SK-N-SH treated with all-trans-retinoic acid at 6 μM for 48 hours (cell line): ENCODE data around the gene RNF213.

Source experiments
- ATAC-seq: fragments of 200-7000 bp; cut with Tn5 transposase; 3 replicates; pipeline ENCODE4 v1.9.1; 2020; ENCODE audit warnings: mild to moderate bottlenecking, moderate library complexity
- ARNTL ChIP-seq: fragments of 450-650 bp; formaldehyde crosslinking; IDR thresholded peaks from 2 replicates; pipeline ENCODE4 v1.5.0; 2020; ENCODE audit warnings: low read depth, mild to moderate bottlenecking, moderate library complexity, borderline replicate concordance
- CSDC2 ChIP-seq: fragments of 250-450 bp; sonication (Bioruptor Pico); IDR thresholded peaks from 2 replicates; pipeline ENCODE4 v1.5.0; 2020; ENCODE audit warnings: mild to moderate bottlenecking, moderate library complexity
- CSRNP3 ChIP-seq: fragments of 250-450 bp; sonication (Bioruptor Pico); IDR thresholded peaks from 2 replicates; pipeline ENCODE4 v1.5.1; 2021; ENCODE audit warnings: mild to moderate bottlenecking, moderate library complexity
- ESRRG ChIP-seq: fragments of 250-450 bp; sonication (Bioruptor Pico); IDR thresholded peaks from 2 replicates; pipeline ENCODE4 v1.6.1; 2021; ENCODE audit warnings: mild to moderate bottlenecking
- ISL1 ChIP-seq: fragments of 250-450 bp; sonication (Bioruptor Pico); IDR thresholded peaks from 2 replicates; pipeline ENCODE4 v2.1.2; 2022; ENCODE audit warnings: mild to moderate bottlenecking, moderate library complexity
- OSR1 ChIP-seq: fragments of 250-450 bp; sonication (Bioruptor Pico); IDR thresholded peaks from 2 replicates; pipeline ENCODE4 v1.8.0; 2022; ENCODE audit warnings: moderate library complexity, mild to moderate bottlenecking, inconsistent platforms
- PATZ1 ChIP-seq: fragments of 250-450 bp; sonication (Bioruptor Pico); IDR thresholded peaks from 2 replicates; pipeline ENCODE4 v1.8.0; 2020; ENCODE audit warnings: mild to moderate bottlenecking, moderate library complexity, borderline replicate concordance
- POU6F1 ChIP-seq: fragments of 250-450 bp; sonication (Bioruptor Pico); IDR thresholded peaks from 2 replicates; pipeline ENCODE4 v1.8.0; 2021; ENCODE audit warnings: low read depth, mild to moderate bottlenecking, moderate library complexity, borderline replicate concordance
- PPARA ChIP-seq: fragments of 250-450 bp; sonication (Bioruptor Pico); IDR thresholded peaks from 2 replicates; pipeline ENCODE4 v1.5.0; 2020; ENCODE audit warnings: mild to moderate bottlenecking, borderline replicate concordance
- RARB ChIP-seq: fragments of 250-450 bp; sonication (Bioruptor Pico); IDR thresholded peaks from 2 replicates; pipeline ENCODE4 v1.8.0; 2021; ENCODE audit warnings: mild to moderate bottlenecking, moderate library complexity
- SNAI2 ChIP-seq: fragments of 250-450 bp; sonication (Bioruptor Pico); IDR thresholded peaks from 2 replicates; pipeline ENCODE4 v1.5.0; 2020; ENCODE audit warnings: mild to moderate bottlenecking, moderate library complexity
- TCF4 ChIP-seq: fragments of 250-450 bp; sonication (Bioruptor Pico); IDR thresholded peaks from 2 replicates; pipeline ENCODE4 v1.8.0; 2021; ENCODE audit warnings: mild to moderate bottlenecking, moderate library complexity, borderline replicate concordance
- TOX ChIP-seq: fragments of 250-450 bp; sonication (Bioruptor Pico); IDR thresholded peaks from 2 replicates; pipeline ENCODE4 v1.8.0; 2021; ENCODE audit warnings: mild to moderate bottlenecking, moderate library complexity, borderline replicate concordance
- TSHZ2 ChIP-seq: fragments of 250-450 bp; sonication (Bioruptor Pico); IDR thresholded peaks from 2 replicates; pipeline ENCODE4 v1.5.0; 2020; ENCODE audit warnings: mild to moderate bottlenecking, moderate library complexity
- ZC3H10 ChIP-seq: fragments of 250-450 bp; sonication (Bioruptor Pico); IDR thresholded peaks from 2 replicates; pipeline ENCODE4 v1.5.1; 2021; ENCODE audit warnings: mild to moderate bottlenecking, moderate library complexity
- ZFP3 ChIP-seq: fragments of 250-450 bp; sonication (Bioruptor Pico); IDR thresholded peaks from 2 replicates; pipeline ENCODE4 v1.5.0; 2020; ENCODE audit warnings: mild to moderate bottlenecking, moderate library complexity
- ZFP30 ChIP-seq: fragments of 450-650 bp; formaldehyde crosslinking; IDR thresholded peaks from 2 replicates; pipeline ENCODE4 v1.5.0; 2022; ENCODE audit warnings: mild to moderate bottlenecking, moderate library complexity
- ZNF565 ChIP-seq: fragments of 450-650 bp; formaldehyde crosslinking; conservative IDR thresholded peaks from 2 replicates; pipeline ENCODE4 v1.5.0; 2020; ENCODE audit warnings: low read depth, mild to moderate bottlenecking, moderate library complexity
- ZNF70 ChIP-seq: fragments of 450-650 bp; formaldehyde crosslinking; IDR thresholded peaks from 2 replicates; pipeline ENCODE4 v1.5.0; 2020; ENCODE audit warnings: mild to moderate bottlenecking, moderate library complexity
- ZNF8 ChIP-seq: fragments of 450-650 bp; formaldehyde crosslinking; IDR thresholded peaks from 2 replicates; pipeline ENCODE4 v1.5.0; 2020; ENCODE audit warnings: mild to moderate bottlenecking, moderate library complexity

The RNF213 gene

GRCh38 chr17:80287806-80288567 is 27.3 kb downstream of the RNF213 start:
- TF ChIP-seq PATZ1 (CRISPR knock-in tag) (no peak), ZFP30 (CRISPR knock-in tag) (no peak), POU6F1 (CRISPR knock-in tag) (no peak), TSHZ2 (CRISPR knock-in tag) (no peak), OSR1 (CRISPR knock-in tag) (no peak), TCF4 (CRISPR knock-in tag) (no peak), ZNF70 (no peak), SNAI2 (CRISPR knock-in tag) (no peak), PPARA (CRISPR knock-in tag) (no peak), ZNF8 (no peak), ISL1 (no peak), ZNF565 (CRISPR knock-in tag) (no peak), RARB (no peak), ZC3H10 (no peak)
- ATAC-seq: no peak

GRCh38 chr17:80289616-80290015 is 29.0 kb downstream of the RNF213 start:
- no peak for ATAC-seq
- TF ChIP-seq ARNTL (CRISPR knock-in tag) (no peak), TOX (no peak), CSRNP3 (CRISPR knock-in tag) (no peak), ZNF8 (no peak), TSHZ2 (CRISPR knock-in tag) (no peak)

GRCh38 chr17:80290156-80290555 is 29.5 kb downstream of the RNF213 start:
- no peak for TF ChIP-seq TSHZ2 (CRISPR knock-in tag)
- TF ChIP-seq ESRRG: no peak
- no peak for TF ChIP-seq RARB
- no peak for TF ChIP-seq CSDC2 (CRISPR knock-in tag)
- TF ChIP-seq ZFP3: no peak
- no peak for TF ChIP-seq PPARA (CRISPR knock-in tag)
- ATAC-seq: no peak
